ENCODE measurements around the gene CDK14.

CDK14 gene

GRCh38 chr7:91251877-91252276 lies 655.8 kb downstream of the CDK14 start:
- no peak for DNase-seq (ENCODE audit: extremely low read depth, insufficient read length)
- Histone ChIP-seq H3K4me3 (replicated peaks; ENCODE audit: low read depth, low read length) (no peak overlapping the region), H3K36me3 (ENCODE audit: control insufficient read depth, insufficient read depth, low read length) (no peaks in the 10 kb centered on the region), H3K27me3 (replicated peaks; ENCODE audit: control insufficient read depth, insufficient read depth, low read length) (no peaks in the 10 kb centered on the region)
- no peak for TF ChIP-seq CTCF (IDR thresholded peaks at IDR 0.05; ENCODE audit: insufficient read depth, low read length, poor library complexity, severe bottlenecking)
